OCI-LY1 (cell line): ENCODE results near the gene REM2.

Experiments used
- H2AFZ ChIP-seq: fragments of 200-600 bp; sonication (generic), shearing (Covaris generic); 2 replicates; pipeline ENCODE4 v1.6.0; 2014; ENCODE audit warnings: antibody characterized with exemption, mild to moderate bottlenecking, low read length
- H3F3A ChIP-seq: fragments of 200-600 bp; sonication (generic), shearing (Covaris generic); 2 replicates; pipeline ENCODE4 v1.6.0; 2014; ENCODE audit warnings: mild to moderate bottlenecking, antibody characterized with exemption, low read length, moderate library complexity; ENCODE audit not compliant: insufficient read depth
- H3K27ac ChIP-seq: fragments of 200-600 bp; sonication (generic); 2 replicates; pipeline ENCODE4 v1.5.1; 2014; ENCODE audit warnings: low read length, mixed run types, mild to moderate bottlenecking, low read depth; ENCODE audit not compliant: poor library complexity, severe bottlenecking
- H3K27me3 ChIP-seq: fragments of 200-600 bp; sonication (generic); 2 replicates; pipeline ENCODE4 v1.6.0; 2014; ENCODE audit warnings: antibody characterized with exemption, mild to moderate bottlenecking, low read length, moderate library complexity; ENCODE audit not compliant: insufficient read depth
- H3K36me3 ChIP-seq: fragments of 200-600 bp; sonication (generic); 2 replicates; pipeline ENCODE4 v1.6.1; 2014; ENCODE audit warnings: mild to moderate bottlenecking, antibody characterized with exemption, low read length, moderate library complexity, mixed read lengths; ENCODE audit not compliant: insufficient read depth
- H3K4me1 ChIP-seq: fragments of 200-600 bp; sonication (generic); 2 replicates; pipeline ENCODE4 v1.5.1; 2014; ENCODE audit warnings: mild to moderate bottlenecking, low read length, moderate library complexity; ENCODE audit not compliant: insufficient read depth, severe bottlenecking
- H3K4me2 ChIP-seq: fragments of 200-600 bp; sonication (generic), shearing (Covaris generic); 2 replicates; pipeline ENCODE4 v1.6.1; 2014; ENCODE audit warnings: low read length
- H3K4me3 ChIP-seq: fragments of 200-600 bp; sonication (generic); 2 replicates; pipeline ENCODE4 v1.5.1; 2014; ENCODE audit warnings: low read length, low read depth, mild to moderate bottlenecking, mixed read lengths; ENCODE audit not compliant: poor library complexity, severe bottlenecking
- H3K79me2 ChIP-seq: fragments of 200-600 bp; shearing (Covaris generic); 2 replicates; pipeline ENCODE4 v1.6.1; 2016; ENCODE audit warnings: mixed run types, low read length, mixed read lengths; ENCODE audit not compliant: insufficient read depth
- H3K9ac ChIP-seq: fragments of 200-600 bp; sonication (generic), shearing (Covaris generic); 2 replicates; pipeline ENCODE4 v1.6.1; 2014; ENCODE audit warnings: mild to moderate bottlenecking, low read length, mixed read lengths
- H3K9me2 ChIP-seq: fragments of 200-600 bp; sonication (generic), shearing (Covaris generic); 2 replicates; pipeline ENCODE4 v1.6.1; 2014; ENCODE audit warnings: low read depth, mild to moderate bottlenecking, low read length, mixed read lengths
- H3K9me3 ChIP-seq: fragments of 200-600 bp; shearing (Covaris generic); 2 replicates; pipeline ENCODE4 v1.6.1; 2014; ENCODE audit warnings: low read length, mixed read lengths
- H4K20me1 ChIP-seq: fragments of 200-600 bp; sonication (generic), shearing (Covaris generic); 2 replicates; pipeline ENCODE4 v1.6.0; 2016; ENCODE audit warnings: mild to moderate bottlenecking, low read length; ENCODE audit not compliant: insufficient read depth
- EZH2 ChIP-seq: fragments of 200-600 bp; sonication (generic), shearing (Covaris generic); IDR thresholded peaks from 2 replicates; pipeline ENCODE4 v1.8.0; 2017; ENCODE audit warnings: borderline replicate concordance, mixed run types, mild to moderate bottlenecking, antibody characterized with exemption, low read length, moderate library complexity, mixed read lengths
- TF ChIP-seq, protein P1 (sequence below): fragments of 200-600 bp; sonication (generic), shearing (Covaris generic); IDR thresholded peaks from 2 replicates; pipeline ENCODE4 v1.5.1; 2017; ENCODE audit warnings: mild to moderate bottlenecking, antibody characterized with exemption, low read length, moderate library complexity, mixed read lengths

Gene REM2

DNA sequence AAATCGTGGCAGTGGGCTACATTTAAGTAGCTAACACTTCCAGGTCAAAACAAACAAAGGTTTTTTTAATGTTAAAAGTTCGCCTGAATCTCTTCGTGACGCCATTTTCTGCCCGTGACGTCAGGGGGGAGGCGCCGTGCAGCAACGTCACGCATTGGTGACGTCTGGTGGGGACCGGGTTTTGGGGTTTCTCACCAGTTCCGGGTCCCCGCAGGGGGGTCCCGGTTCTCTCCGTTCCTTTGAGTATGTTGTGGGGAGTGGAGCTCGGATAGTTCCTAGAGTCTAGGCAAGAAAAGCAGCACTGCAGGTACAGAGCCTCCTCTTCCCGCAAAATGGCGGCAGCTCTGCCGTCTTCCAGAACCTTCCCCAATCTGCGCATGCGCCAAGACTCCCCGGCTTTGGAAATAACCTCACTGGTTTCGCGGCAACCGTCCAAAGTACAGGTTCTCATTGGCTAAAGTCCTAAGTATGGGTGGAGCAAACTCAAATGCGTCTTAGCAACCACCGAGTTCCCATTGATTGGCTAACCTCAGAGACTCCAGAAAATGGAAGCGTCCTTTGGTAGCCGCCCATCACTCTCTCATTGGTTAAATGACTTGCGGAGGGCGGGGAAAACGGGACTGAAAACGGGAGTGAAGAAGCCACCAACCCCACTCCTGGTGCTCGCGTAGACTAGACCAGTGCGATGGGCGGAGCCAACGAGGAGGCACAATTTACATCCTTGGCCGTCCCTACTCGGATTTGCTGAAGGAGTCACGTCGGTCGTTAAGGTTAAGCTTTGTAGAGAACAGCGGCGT lies 36.0 kb downstream of the REM2 start, which contains the start of gene RBM23:
RBM23 (minus strand) TSS at position 346 of the 797 bp plus-strand sequence.
- Histone ChIP-seq H3K9me2 (no peaks in the 10 kb centered on the region), H3F3A (0 out of 2 replicates have a peak, but pooled peaks cover 3% of the 10 kb centered on the region), H3K36me3 (peaks cover 56% of the 10 kb centered on the region), H3K9me3 (no peaks in the 10 kb centered on the region), H3K79me2 (peaks cover 36% of the 10 kb centered on the region), H3K4me2 (peak within 1 kb of the TSS; percentile 95), H3K27me3 (no peaks in the 10 kb centered on the region), H3K4me1 (peaks cover 33% of the 10 kb centered on the region), H3K27ac (peak within 1 kb of the TSS; percentile 83), H2AFZ (peak within 1 kb of the TSS; percentile 5; the same call in 1 of the 2 replicates), H3K4me3 (peak within 1 kb of the TSS; percentile 88), H4K20me1 (no peaks in the 10 kb centered on the region), H3K9ac (peak within 1 kb of the TSS; percentile 91)
- no peak for TF ChIP-seq EZH2
- TF ChIP-seq, protein P1, sequence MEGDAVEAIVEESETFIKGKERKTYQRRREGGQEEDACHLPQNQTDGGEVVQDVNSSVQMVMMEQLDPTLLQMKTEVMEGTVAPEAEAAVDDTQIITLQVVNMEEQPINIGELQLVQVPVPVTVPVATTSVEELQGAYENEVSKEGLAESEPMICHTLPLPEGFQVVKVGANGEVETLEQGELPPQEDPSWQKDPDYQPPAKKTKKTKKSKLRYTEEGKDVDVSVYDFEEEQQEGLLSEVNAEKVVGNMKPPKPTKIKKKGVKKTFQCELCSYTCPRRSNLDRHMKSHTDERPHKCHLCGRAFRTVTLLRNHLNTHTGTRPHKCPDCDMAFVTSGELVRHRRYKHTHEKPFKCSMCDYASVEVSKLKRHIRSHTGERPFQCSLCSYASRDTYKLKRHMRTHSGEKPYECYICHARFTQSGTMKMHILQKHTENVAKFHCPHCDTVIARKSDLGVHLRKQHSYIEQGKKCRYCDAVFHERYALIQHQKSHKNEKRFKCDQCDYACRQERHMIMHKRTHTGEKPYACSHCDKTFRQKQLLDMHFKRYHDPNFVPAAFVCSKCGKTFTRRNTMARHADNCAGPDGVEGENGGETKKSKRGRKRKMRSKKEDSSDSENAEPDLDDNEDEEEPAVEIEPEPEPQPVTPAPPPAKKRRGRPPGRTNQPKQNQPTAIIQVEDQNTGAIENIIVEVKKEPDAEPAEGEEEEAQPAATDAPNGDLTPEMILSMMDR, result no peak

DNA sequence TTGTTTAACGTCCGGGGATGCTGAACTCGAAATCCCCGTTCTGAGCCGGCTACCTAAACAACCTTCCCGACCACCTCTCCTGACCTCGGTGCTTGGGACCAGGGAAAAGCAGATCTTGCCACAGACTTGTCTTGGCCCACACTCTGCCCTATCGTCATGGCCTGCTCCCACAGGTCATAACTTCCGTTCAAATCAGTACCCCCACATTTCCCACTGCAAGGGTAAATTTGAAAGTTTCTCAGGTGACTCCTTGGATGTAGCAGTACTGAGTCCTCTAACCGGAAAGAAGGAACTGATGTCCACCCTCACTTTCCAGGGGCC lies 36.5 kb downstream of the REM2 start:
- TF ChIP-seq EZH2, result no peak
- TF ChIP-seq, protein P1, result no peak
- no peaks in the 10 kb centered on the region for H3K27me3 ChIP-seq
- peak overlapping the region; percentile 57 for H3K4me3 ChIP-seq
- H2AFZ ChIP-seq, result no peak overlapping the region
- peaks cover 32% of the 10 kb centered on the region for H3K79me2 ChIP-seq
- peak overlapping the region; percentile 83 for H3K27ac ChIP-seq
- peak overlapping the region; percentile 59 for H3K9ac ChIP-seq
- H3K9me3 ChIP-seq, result no peaks in the 10 kb centered on the region
- peak overlapping the region; percentile 77 for H3K4me2 ChIP-seq
- H3K36me3 ChIP-seq, result peaks cover 61% of the 10 kb centered on the region
- H3F3A ChIP-seq, result 0 out of 2 replicates have a peak, but pooled peaks cover 3% of the 10 kb centered on the region
- H3K9me2 ChIP-seq, result no peaks in the 10 kb centered on the region
- no peaks in the 10 kb centered on the region for H4K20me1 ChIP-seq
- H3K4me1 ChIP-seq, result peaks cover 33% of the 10 kb centered on the region

DNA sequence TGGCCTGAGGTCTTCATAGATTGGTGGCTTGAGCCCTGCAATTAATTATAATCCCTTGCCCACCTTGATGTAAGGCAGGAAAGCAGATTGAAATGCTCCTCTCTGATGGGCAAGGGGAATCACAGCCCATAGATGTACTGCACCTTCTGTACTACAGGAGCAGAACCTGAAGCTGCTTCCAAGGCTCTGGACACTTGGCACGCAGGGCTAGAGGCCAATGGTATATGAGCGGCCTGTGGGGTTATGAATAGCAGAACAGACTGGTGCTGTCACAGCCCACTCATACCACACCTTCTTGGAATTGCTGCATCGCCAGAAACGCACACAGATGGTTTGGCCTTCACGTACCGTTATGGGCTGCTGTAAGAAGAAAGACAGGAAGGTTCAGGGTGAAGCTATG lies 37.7 kb downstream of the REM2 start:
- H3K36me3 ChIP-seq, result peaks cover 69% of the 10 kb centered on the region

More for the DNA sequence above, 37.7 kb downstream of the REM2 start:
- Histone ChIP-seq H2AFZ (no peak overlapping the region), H3K4me2 (no peak overlapping the region), H3F3A (0 out of 2 replicates have a peak, but pooled peaks cover 3% of the 10 kb centered on the region), H3K9ac (no peak overlapping the region), H3K27me3 (no peaks in the 10 kb centered on the region), H3K4me1 (peaks cover 32% of the 10 kb centered on the region), H3K9me3 (no peaks in the 10 kb centered on the region), H3K79me2 (peaks cover 30% of the 10 kb centered on the region), H3K4me3 (no peak overlapping the region), H3K9me2 (no peaks in the 10 kb centered on the region), H3K27ac (no peak overlapping the region), H4K20me1 (no peaks in the 10 kb centered on the region)
- TF ChIP-seq, protein P1, result no peak
- TF ChIP-seq EZH2, result no peak
